ENCODE measurements around the gene PC. TPM values are rescaled to one million over a fixed set of nuclear protein-coding genes. Genes with fewer than 3 reads are reported as not detected.

PC gene
- total RNA-seq, 1 donor from 2014 or later, result 8.6 TPM

DNA sequence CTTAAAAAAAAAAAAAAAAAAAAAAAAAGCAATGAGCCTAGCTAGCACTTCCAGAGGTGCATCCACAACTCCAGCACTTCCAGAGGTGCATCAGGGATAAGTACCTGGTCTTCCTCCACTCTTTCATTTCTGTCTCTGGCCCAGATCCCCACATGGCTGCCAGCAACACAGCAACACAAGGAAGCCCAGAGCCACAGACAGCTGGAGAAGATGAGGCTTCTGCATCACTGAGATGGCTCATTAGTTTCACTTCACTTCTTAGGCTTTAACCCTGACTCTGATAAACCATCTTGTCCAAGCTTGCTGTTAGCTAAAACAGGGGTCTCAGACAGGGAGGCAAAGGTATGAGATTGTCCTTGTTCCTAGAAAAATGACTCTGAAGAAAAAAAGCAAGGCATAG lies 35.6 kb downstream of the PC start:
- no peak for ATAC-seq (ENCODE audit: poor library complexity)
- intact Hi-C loops (cut with DNase I), result no loop called here
- DNase-seq, result no peak

DNA sequence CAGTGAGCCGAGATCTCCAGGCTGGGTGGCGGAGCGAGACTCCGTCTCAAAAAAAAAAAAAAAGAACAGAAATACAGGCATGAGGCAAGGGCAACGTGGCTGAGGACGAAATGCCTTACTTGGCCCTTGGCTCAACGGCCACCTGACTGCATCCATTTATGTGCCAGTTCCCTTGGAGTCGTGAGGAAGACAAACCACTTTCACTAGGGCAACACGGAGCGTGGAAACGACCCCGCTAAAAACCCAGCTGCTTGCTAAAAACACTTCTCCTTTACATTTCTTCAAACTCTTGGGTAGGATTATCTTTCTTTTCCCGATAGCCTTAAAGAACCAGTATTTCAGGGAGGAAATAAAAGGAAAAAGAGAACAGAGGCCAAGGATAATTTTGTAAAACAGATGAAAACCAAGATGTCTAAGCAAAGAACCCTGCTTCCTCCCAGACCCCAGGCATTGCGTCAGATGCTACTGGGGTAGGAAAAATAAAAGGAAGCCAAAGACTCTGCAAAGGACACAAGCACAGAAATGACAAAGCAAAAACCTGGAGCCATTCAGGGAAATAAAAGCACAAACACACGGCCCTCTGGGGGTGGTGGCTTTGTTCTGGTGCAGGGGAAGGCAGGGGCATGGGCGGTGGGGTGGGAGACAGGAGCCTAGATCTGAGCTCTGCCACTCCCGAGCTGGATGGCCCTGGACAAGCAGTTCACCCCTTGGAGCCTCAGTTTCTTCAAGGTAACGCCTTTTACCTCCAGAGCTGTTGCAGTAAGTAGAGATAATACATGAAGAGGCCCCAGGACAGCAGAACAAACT lies 37.0 kb downstream of the PC start:
- DNase-seq (no peak), ATAC-seq (ENCODE audit: poor library complexity) (no peak)
- intact Hi-C loops (cut with DNase I), result no loop called here

DNA sequence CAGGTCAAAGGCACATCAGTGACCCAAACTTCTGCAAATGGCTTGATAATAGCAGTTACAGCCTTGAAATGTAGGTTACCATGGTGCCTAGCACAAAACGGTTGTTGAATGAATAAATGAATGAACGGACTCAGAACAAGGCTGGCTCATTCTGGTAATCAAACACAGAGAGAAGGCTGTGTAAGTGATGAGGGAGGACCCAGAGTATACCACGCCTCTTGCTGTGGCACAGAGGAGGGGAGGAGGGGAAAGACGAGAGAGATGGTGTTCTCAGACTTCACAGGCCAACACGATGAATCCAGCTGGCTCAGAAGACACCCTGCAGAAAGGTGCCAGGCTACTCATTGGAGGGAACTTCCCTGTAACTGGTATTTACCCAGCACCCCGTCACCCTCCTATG lies 38.3 kb downstream of the PC start:
- intact Hi-C loops (cut with DNase I), result no loop called here
- DNase-seq, result no peak
- no peak for ATAC-seq (ENCODE audit: poor library complexity)

- ATAC-seq (ENCODE audit: poor library complexity), result no peak
- intact Hi-C loops (cut with DNase I), result no loop called here
- no peak for DNase-seq
Observed at GRCh38 chr11:66918741-66919140, 39.4 kb downstream of the PC start.

- ATAC-seq (ENCODE audit: poor library complexity), result no peak
- intact Hi-C loops (cut with DNase I), result no loop called here
- no peak for DNase-seq
Observed at GRCh38 chr11:66915866-66916265, 42.3 kb downstream of the PC start.

- intact Hi-C loops (cut with DNase I), result no loop called here
- no peak for DNase-seq
- ATAC-seq (ENCODE audit: poor library complexity), result no peak
Observed at GRCh38 chr11:66915046-66915832, 42.9 kb downstream of the PC start.

DNA sequence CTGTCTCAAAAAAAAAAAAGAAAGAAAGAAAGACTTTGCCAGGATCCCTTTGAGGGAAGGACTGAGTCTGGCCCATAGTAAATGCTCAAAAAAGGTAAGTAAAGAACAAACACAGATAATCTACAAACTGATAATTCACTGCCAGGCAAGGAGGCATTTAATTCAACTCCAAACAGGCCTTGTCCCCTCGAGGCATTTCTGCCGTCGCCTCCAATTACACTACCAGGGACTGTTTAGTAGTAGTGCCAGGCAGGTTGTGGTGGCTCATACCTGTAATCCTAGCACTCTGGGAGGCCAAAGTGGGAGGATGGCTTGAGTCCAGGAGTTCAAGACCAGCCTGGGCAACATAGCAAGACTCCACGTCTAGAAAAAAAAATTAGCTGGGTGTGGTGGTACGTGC lies 43.7 kb downstream of the PC start:
- intact Hi-C loops (cut with DNase I), result no loop called here
- DNase-seq, result no peak
- ATAC-seq (ENCODE audit: poor library complexity), result no peak

DNA sequence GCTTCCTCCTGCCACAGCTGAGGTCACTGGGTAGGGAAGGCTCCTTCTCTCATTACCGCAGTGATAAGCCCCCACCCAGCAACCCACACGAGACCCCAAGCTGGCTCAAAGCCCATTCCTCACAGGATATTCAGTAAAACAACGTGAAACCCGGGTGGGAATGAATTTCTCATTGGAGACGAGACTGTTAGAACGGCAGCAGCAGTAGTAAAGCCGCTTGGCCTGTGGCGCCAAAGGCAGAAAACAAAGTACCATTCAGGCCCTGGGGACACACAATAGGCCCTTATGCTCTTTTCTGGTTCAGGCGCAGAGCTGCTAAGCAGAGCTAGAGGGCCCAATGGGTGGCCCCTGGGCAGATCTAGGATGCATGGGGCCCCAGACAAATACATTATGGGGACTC lies 45.3 kb downstream of the PC start:
- DNase-seq (no peak), ATAC-seq (ENCODE audit: poor library complexity) (no peak)
- intact Hi-C loops (cut with DNase I), result no loop called here

DNA sequence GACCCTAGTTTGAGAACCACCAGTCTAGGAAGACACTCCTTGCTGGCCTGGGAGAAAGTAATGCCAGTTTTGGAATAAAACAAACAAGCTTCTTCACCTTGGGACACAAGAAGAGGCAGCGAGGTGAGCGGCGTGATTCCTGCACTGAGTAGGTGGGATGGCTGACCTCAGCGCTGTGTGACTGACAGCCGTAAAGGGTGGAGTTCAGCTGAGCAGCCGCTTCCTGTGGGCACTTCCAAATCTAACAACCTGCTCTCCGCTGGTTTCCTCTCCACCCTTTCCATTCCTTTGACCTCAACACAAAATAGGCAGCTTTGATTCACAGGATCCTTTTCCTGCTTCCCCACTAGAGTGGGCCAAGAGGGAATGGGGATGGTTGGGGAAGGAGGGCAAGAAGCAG lies 45.8 kb downstream of the PC start:
- no peak for ATAC-seq (ENCODE audit: poor library complexity)

GRCh38 chr11:66910669-66911068 lies 47.5 kb downstream of the PC start:
- DNase-seq (no peak), ATAC-seq (ENCODE audit: poor library complexity) (no peak)
- intact Hi-C loops (cut with DNase I), result no loop called here

More for the DNA sequence above, 45.8 kb downstream of the PC start:
- intact Hi-C loops (cut with DNase I), result no loop called here
- no peak for DNase-seq

DNA sequence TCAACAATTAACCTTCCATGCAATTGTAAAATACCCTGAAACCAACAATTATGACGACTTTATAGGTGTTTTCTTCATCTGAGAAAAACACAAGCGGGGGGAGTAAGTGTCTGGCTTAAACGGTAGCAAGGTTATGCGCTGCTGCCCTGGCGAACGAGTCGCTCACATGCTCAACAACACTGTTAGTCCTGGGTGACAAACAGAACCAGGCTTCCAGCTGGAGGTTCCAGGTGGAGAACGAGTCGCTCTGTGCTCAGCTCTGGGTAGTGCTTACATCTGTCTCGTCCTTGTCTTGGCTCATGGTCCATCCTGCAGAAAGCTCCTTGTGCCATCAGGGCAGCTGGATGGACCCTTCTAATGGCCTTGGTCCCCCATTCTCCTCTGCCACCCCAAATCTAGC lies 48.2 kb downstream of the PC start:
- intact Hi-C loops (cut with DNase I), result no loop called here
- ATAC-seq (ENCODE audit: poor library complexity) (no peak), DNase-seq (no peak)

GRCh38 chr11:66909181-66909580 lies 49.0 kb downstream of the PC start:
- intact Hi-C loops (cut with DNase I), result no loop called here
- no peak for DNase-seq
- ATAC-seq (ENCODE audit: poor library complexity), result no peak

DNA sequence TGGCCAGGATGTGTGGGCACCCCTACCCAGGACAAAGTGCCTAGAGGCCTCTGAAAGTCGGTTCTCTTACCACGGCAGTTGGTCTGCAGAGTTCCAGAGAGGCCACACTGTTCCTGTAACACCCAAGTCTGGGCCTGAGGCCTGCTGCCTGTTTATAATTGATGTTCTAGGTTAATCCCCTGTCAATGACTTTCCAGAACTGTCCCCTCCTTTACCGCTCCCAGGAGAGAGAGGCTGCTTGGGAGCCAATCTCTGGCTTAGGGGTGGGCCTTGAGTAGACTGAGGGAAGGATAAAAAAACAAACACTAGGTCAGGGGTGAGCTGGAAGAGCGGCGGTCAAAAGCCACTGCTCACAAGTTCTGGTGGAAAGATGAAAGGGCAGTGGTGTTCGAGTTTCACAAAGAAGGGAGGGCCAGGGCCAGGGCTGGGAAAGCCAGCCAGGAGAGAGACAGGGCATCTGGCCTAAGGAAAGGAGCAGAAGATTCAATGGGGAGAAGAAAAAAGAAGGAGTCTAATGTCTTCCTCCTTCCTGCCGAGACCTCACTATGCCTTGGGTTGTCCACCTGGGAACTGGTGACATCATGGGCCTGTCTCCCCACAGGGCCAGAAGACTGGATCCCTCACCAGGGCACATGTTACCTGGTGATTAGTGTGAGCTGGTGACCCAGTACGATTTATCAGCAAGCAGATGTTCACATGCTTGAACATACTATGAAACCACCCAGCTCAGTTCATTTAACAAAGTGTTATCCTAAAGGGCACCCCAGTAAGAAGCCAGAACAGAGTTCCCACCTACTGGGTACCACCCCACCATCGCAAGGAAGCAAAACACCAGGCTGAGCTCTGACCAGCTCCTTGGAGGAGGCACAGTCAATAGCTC lies 50.2 kb downstream of the PC start:
- intact Hi-C loops (cut with DNase I), result no loop called here
- DNase-seq (no peak), ATAC-seq (ENCODE audit: poor library complexity) (peak; percentile 48)

- peak; percentile 67 for DNase-seq
- intact Hi-C loops (cut with DNase I), result no loop called here
- peak; percentile 30 for ATAC-seq (ENCODE audit: poor library complexity)
Observed at GRCh38 chr11:66906061-66906733, 52.0 kb downstream of the PC start.

GRCh38 chr11:66905631-66906030 lies 52.6 kb downstream of the PC start:
- intact Hi-C loops (cut with DNase I), result no loop called here
- DNase-seq, result no peak
- ATAC-seq (ENCODE audit: poor library complexity), result no peak

DNA sequence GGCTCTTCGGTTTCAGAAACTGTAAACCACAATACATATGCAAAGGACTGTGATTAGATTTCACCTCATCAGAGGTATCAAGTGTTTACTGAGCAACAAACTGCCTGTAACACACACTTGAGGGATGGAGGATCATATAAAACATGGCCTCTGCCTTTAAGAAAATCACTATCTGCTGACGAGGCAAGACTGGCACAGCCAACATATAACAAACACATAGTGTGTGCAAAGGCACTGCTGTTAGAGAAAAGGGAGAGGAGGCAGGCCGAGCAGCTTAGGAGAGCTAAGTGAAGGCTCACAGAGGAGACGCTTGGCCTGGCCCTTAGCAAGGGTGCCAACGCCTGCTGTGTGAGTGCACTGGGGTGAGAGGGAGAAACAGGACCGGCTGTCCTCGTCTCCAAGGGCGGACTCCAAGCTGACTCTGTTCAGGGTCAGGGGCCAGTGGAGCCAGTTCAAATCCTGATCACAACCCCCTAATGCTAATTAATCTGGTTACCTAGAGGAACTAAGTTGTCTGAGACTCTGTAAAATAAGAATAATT lies 53.1 kb downstream of the PC start:
- DNase-seq, result no peak
- intact Hi-C loops (cut with DNase I), result no loop called here
- ATAC-seq (ENCODE audit: poor library complexity), result no peak

DNA sequence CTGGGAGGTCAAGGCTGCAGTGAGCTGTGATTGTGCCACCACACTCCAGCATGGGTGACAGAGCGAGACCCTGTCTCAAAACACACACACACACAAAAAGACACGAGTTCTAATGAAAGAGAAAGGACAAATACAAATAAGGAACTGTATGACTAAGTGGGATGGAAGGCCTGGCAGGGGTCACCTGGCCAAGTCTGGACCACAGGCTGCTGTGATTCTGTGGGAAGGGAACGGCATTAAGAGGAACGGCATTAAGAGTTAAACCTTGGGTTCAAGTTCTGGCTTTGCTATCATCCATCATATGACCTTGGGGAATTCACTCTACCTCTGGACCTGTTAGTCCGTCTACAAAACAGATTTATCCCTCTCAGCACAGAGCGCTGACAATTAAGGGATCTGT lies 53.6 kb downstream of the PC start:
- no peak for DNase-seq
- no peak for ATAC-seq (ENCODE audit: poor library complexity)
- intact Hi-C loops (cut with DNase I), result no loop called here

DNA sequence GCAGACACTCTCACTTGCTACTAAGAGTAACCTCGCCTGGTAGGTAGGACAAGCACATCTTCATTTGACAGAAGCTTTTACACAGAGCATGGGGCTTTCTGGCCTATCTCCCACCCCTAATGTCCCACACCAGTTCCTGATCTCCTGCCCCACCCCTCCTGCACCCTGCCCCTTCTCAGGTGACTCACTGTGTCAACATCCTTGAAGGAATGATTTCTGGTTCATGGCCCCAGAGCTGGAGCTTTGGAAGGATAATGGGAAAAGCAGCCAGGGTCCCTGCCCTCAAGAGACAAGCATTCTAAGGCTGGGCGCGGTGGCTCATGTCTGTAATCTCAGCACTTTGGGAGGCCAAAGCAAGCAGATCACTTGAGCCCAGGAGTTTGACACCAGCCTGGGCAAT lies 54.1 kb downstream of the PC start:
- DNase-seq, result no peak
- no peak for ATAC-seq (ENCODE audit: poor library complexity)
- intact Hi-C loops (cut with DNase I), result no loop called here
